ENCODE data around the gene DEDD. TPM values are rescaled to one million over a fixed set of nuclear protein-coding genes. Genes with fewer than 3 reads are reported as not detected.

Gene DEDD
- total RNA-seq, 1 experiment from 2014 or later = 34.2 TPM

DNA sequence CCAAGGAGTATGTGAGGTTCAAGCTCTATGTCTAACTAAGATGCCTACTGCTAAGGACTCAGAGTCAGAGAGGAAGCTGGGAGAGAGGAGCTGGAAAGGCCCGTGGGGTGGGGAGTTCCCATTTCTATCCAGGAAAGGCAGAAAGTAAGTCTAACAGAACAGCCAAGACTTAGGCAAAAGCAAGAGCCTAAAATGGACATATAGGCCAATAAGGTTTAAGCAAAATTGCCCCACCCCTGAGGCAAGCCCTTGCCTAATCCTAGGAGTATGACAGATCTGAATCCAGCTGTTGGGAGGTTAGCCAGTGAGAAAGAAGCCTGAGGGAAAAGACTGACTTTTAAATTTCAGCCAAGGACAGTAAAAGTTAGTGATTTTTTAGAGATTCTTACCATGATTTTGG, 35.9 kb downstream of the DEDD start:
- no peak for DNase-seq (ENCODE audit: extremely low read depth, low read depth)

DNA sequence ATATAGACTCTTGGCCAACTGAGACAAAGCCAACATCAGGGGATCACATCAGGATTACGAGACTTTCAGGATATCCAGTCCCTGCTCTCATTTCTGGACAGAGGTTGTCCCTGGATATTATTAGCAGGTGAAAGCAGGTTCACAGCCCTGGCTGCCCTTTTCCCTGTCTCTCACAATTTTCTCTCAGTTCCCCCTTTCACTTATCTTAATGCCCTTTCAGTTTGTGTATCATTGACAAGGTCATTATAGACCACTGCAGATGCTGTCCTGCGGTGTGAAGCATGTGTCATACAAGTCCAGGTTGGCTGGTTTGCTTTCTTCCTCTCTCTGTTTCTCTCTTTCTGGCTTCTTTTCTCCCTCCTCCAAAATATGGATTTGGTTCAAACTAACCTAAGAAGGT, 36.5 kb downstream of the DEDD start:
- no peak for DNase-seq (ENCODE audit: extremely low read depth, low read depth)

DNA sequence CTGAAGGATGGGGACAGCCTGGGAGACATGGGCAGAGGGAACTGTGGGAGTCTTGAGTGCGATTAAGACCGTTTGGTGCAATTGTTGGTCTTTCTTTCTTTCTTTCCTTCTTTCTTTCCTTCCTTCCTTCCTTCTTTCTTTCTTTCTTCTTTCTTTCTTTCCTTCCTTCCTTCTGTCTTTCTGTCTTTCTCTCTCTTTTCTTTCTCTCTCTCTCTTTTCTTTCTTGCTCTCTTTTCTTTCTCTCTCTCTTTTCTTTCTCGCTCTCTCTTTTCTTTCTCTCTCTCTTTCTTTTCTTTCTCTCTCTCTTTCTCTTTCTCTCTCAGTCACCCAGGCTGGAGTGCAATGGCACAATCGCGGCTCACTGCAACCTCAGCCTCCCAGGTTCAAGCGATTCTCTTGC, 37.2 kb downstream of the DEDD start:
- DNase-seq (ENCODE audit: extremely low read depth, low read depth) = no peak

DNA sequence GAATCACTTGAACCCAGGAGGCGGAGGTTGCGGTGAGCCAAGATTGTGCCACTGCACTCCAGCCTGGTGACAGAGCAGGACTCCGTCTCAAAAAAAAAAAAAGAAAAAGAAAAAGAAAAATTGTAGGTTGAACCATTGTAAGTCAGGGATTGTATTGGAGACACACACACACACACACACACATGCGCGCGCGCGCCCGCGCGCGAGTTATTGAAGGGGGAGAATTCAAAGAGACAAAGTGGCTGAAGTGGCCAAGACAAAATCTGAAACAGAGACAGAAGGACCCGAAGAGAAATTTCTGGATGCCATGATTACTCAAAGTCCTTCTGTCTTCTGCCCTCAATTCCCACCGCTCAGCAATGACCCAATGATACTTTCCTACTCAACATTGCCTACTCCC, 38.0 kb downstream of the DEDD start:
- no peak for DNase-seq (ENCODE audit: extremely low read depth, low read depth)

DNA sequence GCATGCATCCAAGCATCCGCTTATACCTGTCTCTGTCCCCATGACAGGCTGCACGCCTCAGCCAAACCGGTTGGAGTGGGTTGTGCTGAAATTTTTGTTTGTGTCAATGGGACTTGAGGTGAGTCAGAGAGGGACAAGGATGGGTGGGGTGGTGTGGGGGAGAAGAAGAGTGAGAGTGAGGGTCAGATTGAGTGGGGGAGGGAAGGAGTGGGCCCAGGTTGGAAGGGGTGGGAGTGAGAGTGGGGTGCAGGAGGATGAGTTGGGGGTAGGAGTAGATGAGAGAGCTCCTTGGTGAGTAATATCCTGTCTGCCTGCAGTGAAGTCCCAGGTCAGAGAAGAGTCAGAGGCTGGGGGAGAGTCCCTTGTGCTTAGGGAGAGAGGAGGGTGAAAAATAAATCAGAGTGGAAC, 39.8 kb downstream of the DEDD start:
- no peak for DNase-seq (ENCODE audit: extremely low read depth, low read depth)

DNA sequence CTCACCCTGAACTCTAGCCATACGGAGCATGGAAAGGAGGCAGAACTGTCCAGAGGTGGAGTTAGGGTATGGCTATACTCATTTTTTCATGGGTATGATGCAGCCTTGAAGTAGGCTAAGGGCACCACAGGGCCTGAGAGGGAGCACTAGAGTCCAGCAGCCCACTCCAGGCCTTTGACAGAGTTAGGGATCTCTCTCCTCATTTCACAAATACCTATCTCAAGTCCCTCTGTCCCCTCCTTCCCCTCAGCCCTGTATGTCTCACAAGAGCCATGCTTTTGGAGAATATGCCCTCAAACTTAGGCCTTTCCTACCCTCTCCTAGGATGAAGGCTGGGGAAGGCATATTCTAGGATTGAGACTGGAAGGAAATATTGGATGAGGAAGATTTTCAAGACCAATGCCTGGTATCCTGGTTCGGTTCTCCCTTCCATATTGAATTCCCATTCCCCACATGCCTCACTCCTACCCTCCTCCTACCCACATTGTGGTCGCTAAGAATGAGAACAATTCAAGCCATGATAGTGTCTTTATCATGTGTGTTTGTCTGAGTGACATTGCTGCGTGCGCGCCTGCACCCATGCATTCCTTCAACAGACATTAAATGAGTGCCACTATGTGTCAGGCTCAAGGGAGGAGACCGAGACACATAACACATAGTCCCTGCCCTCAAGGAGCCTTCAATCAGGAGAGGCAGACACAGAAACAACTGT, 40.5 kb downstream of the DEDD start:
- no peak for DNase-seq (ENCODE audit: extremely low read depth, low read depth)

DNA sequence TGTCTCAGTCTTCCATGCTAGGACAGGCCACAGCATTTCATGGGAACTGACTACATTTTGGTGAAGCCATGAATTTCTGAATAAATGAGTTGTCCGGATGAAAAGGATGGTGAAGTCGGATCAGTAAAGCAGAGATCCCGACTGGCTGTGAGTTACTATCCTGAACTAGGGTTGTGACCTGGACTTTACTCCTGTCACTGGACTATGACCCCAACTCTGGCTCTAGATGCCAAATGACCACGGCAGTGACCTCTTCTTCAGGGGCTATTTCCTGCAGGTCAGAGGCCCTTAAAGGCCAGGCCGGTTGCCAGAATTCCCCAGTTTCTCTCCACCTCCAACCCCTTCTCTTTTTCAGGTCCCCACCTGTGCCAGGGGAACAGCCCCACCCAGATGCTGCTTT, 41.4 kb downstream of the DEDD start:
- no peak for DNase-seq (ENCODE audit: extremely low read depth, low read depth)

DNA sequence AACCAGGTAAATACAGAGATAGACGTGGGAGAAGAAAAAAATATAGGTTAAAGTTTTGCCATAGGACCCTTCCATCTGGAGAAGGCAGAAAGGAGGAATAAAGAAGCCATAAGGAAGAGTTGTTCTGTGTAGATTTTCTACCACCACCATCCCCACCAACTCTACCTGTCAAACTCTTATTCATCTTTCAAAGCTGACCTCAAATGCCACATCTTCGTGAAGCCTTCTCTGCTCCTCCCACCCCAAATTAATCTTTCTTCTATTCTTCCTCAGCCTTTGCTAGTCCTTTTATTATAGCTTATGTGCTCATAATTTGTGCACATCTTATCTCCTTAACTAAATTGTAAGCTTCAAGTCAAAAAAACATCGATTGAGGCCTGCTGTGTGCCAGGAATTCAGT, 41.9 kb downstream of the DEDD start:
- no peak for DNase-seq (ENCODE audit: extremely low read depth, low read depth)

DNA sequence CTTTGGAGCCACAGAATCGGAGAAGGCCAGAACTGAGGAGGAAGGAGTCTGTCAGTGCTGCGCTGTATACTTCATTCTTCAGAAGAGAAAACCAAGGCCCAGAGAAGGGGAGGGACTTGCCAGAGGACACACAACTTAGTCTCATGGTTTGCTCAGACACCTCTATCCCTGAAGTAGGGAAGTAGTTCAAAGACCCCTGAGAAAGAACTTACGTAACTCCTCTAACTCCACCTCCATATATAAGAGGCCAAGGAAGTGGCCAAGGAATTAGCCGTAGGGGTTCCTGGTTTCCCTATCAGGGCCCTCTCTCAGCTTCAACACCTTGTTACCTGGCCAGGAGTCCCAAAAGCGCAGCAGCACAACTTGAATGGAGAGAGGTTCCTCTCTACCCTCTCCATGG, 42.5 kb downstream of the DEDD start:
- no peak for DNase-seq (ENCODE audit: extremely low read depth, low read depth)

DNA sequence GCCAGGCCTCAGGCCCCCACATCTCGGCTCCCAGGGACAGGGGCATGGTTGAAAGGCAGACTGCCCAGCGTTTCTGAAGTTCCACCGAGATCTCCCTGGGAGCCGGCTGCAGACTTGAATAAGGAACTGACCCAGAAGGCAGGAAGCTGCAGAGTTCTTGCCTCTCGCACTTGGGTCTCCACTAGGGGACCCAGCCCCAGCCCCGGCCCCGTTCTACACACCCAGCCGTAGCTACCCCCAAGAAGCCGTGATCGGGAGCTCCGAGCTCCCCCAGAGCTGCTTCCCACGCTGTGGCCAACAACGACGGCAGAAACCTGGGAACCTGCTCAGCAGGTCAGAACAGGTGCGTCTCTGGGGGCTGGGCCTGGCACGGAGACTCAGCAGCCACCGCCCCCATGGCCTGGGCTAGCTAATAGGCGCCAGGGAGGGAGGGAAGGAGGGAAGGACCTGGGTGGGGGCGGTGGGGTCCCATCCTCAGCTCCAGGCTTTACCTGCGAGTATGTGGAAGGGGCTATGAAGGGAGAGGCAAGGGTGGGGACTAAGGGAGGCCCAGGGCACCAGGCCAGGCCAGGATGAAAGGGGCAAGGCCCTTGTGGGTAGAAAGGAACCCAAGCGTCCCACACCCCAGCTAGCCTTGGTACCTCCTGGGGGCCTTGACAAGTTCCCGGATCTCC, 43.1 kb downstream of the DEDD start, which contains the start of gene NECTIN4:
NECTIN4 (minus strand) TSS at position 308 of the 674 bp plus-strand sequence; CDS start at position 46, 262 bp downstream.
- DNase-seq (ENCODE audit: extremely low read depth, low read depth) = no peak

DNA sequence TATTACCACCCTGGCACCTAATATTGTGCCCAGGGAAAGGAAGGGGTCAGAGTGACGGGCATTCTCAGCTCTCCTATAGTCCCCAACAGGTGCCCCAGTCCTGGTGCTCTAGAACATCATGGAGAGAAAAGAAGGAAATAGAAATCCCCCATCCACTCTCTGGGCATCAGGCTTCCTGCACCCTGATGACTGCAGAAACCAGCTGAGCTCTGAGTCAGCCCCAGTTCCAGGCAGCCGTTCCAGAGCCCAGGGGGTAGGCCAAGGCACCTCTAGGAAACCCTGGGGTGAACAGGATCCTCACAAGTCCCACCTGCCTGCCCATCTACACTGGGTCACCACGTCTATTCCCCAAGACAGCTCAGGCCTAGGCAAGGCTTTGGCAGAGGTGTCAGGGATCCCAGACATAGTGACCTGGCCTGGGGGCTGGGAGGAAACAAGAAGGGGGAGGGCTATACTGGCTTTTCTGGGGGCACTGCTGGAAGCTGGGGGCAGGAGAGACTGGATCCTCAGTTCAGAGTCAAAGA, 43.8 kb downstream of the DEDD start:
- no peak for DNase-seq (ENCODE audit: extremely low read depth, low read depth)

DNA sequence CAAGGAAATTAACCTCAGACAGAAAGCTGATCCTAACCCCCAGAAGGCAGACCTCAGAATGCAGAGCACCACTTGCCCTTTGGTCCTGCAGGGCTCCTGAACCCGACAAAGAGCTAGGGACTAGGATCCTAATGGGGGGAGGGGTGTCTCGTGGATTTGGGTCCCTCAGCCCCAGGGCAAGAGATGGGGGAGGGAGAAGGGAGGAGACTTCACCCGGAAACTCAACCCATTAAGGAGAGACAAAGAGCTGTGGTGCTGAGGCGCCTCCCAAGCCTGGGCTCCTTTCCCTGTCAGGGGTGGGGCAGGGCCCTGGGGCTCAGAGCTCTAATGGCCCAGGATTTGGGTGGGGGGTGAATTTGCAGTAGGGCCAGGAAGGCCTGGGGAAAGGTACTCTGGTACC, 46.0 kb downstream of the DEDD start:
- DNase-seq (ENCODE audit: extremely low read depth, low read depth) = no peak

DNA sequence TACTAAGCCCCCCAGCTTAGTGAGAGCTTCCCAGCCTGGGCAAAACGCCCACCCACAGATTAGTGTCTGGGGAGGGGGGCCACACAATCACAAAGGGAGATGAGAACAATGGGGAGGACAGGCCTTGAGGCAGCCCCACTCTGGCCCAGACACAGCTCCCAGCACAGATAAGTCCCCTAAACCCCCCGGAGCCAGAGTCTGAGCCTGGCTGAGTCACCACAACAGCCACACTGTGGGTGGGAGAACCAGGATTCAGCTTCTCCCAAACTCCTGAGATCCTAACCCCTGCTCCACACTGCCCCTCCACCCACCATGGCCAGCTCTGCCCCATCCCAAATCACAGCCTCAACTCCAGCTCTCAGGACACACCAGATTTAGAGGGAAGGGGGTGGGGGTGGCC, 47.3 kb downstream of the DEDD start:
- no peak for DNase-seq (ENCODE audit: extremely low read depth, low read depth)

DNA sequence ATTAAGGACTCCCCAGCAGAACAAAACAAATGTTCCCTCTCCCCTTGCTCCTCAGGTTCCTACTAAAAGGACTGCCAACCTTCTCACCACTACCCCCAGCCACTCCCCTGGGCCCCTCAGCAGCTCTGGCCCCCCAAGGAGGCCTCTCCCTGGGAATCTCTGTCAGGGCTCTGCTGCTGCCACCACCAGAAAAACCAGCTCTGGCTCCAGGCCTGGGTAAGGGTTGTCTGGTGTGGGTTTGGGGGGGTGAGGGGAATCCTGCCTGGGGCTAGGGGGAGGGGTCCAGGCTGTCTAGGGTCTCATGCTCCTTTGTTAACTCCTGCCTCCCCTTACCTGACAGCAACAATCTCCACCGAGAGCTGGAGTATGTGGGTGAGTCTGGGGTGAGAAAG, 47.9 kb downstream of the DEDD start:
- DNase-seq (ENCODE audit: extremely low read depth, low read depth) = no peak

DNA sequence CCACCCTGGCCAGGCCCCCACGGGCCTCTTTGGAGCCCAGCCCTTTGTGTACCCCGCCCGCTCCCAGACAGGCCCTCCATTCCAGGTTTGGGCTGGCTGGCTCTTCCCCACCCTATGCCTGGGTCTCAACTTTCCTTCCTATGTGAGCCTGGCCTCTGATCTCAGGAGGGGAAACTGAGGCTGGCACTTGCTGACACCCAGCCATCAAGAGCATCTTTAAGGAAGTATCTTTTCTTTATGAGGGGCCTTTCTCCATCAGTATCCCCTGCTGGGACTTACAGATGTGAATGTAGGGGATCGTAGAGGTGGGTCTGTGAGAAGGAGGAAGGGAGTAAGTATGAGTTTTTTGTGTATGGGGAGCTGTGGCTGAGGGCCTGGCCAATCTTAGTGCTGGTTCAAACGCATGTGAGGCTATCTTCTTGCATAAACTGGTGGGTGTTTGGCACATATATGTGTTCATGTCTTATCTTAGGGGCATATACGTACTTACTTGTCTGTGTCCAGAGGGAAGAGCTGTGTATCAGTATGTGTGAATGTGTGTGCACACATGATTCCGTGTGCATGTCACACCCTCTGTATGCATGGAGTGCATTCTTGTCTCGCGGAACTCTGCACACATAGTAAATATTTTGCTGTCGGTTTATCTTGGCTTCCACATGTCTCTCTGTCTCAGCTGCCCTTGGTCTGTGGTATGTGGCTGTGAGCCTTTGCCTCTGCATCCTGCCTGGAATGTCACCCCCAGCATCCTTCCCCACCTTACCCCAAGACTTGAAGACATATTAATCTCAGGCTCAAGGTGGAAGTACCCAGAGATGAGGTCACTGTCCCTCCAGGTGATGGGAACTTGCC, 48.5 kb downstream of the DEDD start:
- no peak for DNase-seq (ENCODE audit: extremely low read depth, low read depth)

DNA sequence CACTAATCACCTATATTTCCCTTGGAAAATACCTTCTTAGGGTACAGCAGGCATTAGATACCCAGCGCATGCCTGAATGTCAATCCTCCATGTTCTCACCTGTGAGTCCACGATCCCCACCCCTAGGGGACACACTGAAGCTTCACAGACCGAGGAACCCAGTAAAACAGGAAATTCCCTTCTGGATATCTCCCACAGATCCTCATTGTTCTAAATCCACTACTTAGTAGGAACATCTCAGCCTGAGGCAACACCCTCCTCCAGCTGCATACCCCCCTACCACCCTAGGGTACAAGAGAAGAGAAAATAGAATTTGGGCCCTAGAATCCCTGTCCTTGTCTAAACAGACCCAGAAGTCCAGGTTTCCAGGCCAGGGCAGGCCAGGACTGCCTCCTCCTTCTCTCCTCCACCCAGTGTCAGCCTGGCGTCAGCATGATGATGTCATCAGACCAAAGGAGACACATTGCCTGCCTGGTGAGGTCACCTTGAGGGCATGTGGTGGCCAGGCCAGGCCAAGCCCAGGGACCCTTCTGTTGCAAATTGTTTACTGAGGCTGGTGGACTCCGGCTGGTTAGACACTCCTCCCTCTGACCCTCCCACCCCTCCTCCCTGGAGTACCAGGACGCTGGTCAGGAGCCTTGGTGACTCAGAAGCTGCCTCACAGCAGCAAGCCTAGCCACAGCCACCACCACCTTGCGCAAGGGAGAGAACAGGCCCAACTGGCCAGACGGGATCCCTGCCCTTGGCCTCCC, 49.3 kb downstream of the DEDD start:
- peak; percentile 43 for DNase-seq (ENCODE audit: extremely low read depth, low read depth)

DNA sequence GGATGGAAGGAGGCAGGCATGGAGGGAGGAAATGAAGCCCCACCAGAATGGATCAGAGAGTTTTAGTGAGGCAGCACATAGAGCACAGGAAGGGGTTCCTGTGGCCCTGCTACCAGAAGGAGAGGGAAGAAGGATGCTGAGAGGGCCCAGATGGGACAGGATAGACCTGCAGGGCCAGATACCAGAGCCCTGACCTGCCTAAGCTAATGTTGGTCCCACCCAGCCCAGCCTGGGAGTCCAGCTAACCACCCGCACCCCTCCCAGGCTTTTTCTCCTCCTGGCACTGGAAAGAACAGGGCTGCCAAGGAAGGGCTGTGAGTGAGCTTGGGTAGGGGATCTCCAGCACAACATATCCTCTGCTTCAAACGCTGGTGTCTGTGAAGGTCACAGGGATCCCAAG, 50.0 kb downstream of the DEDD start:
- DNase-seq (ENCODE audit: extremely low read depth, low read depth) = no peak

DNA sequence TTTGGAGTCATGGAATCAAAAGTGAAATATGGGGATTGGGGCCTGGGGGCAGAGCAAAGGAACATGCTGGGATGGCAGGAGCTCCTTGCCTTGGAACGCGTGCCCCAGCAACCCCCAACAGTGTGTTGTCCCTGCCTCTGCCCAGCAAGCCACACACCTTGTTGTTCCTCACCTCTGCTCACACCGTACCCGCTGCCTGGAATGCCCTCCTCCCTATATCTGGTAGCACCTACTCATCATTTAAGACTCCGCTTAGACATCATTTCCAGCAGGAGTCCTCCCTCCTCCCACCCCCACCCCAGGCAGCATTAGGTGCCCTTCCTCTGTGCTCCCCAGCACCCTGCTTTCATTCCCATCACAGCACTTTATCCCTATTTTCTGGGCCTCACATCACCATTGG, 50.9 kb downstream of the DEDD start:
- DNase-seq (ENCODE audit: extremely low read depth, low read depth) = no peak

DNA sequence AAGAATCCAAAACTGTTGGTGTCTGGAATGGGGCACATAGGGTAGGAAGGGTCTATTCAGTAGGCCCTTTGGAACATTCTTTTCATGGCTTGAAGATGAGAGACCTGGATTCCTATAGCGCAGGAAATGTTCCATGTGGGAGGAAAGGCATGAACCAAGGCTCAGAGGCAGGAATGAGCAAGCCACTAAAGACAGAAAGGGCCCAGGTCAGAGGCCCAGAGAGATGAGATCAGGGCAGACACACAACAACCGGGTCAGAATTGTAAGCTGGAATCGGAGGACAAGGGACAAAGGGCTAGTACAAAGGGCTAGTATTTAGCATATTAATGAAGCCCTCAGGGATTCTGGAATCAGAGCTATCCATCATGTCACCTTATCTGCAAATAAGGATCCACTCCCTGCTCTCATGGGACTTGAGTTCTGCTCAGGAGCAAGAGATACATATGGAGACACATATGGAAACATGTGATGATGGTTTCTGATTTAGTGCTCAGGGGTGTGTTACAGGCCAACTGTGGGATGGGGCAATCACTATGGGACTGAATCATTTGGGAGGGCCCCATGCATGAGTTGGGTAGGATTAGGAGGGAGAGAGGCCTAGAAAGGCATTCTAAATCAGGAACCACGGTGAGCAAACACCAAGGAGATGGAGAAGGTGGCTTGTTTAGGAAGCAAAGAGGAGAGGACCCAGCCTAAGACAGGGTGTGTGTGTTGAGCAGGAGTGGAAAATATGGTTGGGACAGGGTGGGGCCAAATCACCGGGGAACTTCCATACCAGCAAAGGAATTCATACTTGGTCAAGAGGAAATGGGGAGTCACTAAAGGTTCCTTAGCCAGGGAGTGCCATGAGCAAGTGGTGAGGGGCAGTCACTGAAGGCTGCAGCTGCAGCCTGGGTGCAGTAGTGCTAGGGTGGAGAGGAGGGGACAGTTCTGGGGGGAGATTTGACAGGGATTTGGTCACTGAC, 51.7 kb downstream of the DEDD start:
- no peak for DNase-seq (ENCODE audit: extremely low read depth, low read depth)
